SIG-M5 treated with dmso at 0.1 percent for 504 hours (cell line): ENCODE measurements around the gene NOD1.
A peak's percentile ranks its signal among the peaks of the same experiment; 100 is the strongest.
"Not testable (repeated sequence)": the region's sequence is repeated elsewhere in the genome, so short reads cannot be mapped to it uniquely, and the experiment has no call there.

Experiments
- DNase-seq: peaks from one replicate; lab custom pipeline; 2025; ENCODE audit not compliant: unreplicated experiment; lab: John Stamatoyannopoulos, UW

The NOD1 gene, protein sequence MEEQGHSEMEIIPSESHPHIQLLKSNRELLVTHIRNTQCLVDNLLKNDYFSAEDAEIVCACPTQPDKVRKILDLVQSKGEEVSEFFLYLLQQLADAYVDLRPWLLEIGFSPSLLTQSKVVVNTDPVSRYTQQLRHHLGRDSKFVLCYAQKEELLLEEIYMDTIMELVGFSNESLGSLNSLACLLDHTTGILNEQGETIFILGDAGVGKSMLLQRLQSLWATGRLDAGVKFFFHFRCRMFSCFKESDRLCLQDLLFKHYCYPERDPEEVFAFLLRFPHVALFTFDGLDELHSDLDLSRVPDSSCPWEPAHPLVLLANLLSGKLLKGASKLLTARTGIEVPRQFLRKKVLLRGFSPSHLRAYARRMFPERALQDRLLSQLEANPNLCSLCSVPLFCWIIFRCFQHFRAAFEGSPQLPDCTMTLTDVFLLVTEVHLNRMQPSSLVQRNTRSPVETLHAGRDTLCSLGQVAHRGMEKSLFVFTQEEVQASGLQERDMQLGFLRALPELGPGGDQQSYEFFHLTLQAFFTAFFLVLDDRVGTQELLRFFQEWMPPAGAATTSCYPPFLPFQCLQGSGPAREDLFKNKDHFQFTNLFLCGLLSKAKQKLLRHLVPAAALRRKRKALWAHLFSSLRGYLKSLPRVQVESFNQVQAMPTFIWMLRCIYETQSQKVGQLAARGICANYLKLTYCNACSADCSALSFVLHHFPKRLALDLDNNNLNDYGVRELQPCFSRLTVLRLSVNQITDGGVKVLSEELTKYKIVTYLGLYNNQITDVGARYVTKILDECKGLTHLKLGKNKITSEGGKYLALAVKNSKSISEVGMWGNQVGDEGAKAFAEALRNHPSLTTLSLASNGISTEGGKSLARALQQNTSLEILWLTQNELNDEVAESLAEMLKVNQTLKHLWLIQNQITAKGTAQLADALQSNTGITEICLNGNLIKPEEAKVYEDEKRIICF

DNA sequence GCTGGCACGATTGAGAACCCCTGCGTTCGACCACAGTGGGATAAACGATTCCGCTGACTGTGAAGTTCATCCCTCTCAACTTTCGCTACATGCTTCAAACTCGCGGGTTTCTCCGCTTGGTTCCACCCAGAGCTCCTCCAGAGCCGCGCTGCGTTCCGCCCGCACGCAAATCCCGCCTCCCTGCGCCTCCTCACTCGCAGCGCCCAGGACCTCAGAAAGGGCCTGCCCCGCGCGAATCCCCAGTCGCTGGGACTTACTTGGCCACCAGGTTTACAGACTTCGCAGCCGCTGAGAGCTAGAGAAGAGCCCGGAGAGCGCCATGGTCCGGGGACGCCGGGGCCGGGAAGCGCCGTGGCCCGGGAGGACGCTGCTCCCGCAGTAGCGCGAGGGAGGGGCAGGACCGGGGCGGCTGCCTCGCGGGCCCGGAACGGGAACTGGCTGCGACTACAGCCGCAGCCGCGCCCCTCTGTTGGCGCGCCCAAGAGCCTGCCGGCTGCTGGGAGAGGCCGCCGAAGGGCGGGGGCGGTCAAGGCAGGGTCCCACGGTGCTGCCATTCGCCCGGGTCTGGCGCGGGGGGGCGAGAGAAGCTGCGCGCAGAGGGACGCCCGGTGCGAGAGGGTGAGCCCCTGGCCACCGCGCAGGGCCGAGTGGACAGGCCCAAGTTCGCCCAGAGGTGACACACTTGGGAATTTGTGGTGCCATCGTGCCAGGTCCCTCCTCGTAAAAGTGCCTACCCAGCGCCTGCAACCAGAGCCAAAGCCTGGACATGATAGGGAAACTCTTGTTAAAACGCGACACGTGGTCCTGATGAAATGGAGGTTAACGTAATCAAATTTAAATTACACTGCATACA, at the start of gene NOD1:
Gene NOD1, minus strand, starts transcription at position 436 of the 853 bp plus-strand sequence. CDS start 21,863 bp downstream, outside the sequence.
- DNase-seq = peak; percentile 65

DNA sequence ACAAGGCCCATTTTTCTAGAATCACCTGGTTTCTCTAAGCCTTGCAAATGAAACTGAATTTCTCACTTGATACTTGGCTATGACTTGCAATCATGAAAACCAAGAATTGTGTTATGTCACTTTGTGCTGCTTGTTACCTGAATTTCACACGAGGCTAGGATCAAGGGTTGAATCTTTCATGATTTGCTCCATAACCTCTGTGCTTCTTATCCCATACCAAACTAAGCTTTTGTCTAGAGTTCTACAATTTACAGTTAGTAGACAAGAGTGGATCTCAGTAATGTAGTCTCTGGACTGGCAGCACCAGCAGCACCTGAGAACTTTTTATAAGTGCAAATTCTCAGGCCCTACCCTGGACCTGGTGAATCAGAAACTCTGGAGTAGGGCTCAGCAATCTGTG, 48.7 kb upstream of the NOD1 start:
- DNase-seq = not testable (repeated sequence)

DNA sequence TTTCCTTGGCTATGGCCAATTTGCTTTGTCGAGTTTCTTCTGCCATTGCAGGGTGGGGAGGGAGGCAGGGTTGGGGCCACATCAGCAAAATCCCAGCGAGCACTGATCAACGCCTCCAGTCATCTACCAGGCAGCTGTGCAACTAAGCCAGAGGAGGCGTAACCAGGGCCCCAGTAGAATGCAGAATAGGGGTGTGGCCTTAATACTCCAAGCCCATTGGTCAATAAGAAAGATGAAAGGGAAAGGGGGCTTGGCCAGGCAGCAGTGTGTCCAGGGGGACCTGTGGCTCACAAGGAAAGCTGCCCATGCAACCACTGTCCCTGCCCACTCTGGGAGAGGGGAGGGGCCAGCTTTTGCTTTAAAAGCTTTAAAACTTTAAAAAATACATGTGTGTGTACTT, 47.6 kb upstream of the NOD1 start:
- DNase-seq = no peak

DNA sequence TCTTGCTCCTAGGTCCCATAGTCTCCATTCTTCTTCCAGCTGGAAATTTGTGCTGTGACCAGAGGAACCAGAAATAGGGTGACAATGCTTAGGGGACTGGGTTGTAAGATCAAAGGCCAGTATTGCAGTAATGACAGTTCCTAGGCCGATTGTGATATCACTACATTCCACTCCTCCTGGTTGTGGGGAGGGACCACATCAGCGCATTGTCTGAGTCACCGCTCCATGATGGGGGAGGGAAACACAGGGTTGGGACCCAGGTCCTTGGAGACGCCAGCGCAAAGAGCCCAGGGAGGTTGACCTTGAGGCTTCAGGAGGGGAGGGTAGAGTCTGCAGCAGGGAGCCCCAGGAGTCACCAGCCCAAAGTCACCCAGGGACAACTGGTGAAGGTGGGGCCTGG, 46.8 kb upstream of the NOD1 start:
- no peak for DNase-seq

DNA sequence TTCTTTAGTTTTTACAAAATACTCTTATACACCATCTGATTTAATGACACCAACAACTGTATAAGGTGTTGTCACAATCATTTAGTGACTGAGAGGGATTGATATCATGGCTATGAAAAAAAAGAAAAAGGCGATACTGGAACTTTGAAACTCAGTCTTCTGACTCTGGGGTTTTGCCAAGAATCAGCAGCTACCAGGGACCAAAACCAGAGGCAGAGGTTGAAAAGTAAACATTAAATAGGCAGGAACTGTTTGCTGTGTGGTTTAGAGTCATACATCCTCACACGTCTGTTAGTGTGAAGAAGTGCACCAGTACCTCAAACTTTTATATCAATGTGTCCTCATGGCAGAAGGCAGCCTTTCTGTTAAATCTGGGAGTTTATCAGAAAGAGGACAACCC, 46.0 kb upstream of the NOD1 start:
- no peak for DNase-seq

DNA sequence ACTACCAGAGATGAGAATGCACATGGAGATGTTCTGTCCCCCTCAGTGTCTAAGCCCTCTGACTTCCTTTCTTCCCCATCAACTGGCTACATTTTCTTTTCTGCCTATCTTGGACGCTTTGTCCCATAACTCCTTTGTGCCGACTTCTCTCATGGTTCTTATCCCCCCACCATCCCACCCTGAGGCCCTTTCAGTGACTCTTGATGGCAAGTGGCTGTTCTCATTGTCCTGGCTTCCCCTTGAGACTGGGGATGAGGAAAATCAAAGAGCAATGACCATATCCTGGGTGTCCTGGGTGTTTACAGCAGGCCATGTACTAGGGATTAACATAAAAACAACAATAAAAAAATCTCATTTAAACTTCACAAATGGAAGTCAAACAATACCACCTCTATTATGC, 44.9 kb upstream of the NOD1 start:
- DNase-seq = no peak

DNA sequence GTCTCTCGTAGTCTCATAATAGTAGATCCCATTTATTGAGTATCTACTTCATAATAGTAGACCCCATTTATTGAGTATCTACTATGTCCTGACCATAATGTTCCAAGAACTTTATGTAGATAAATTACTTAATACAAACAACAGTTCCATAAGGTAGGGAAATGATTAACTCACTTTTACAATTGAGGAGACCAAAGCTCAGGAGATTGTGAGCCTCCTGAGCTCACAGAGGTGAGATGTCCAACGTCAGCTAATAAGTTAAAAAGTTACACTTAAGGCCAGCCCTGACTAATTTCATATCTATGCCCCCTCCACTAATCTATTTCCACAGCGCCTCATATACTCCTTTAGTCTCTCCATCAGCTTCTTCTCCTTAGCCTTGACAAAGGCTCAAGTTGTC, 43.6 kb upstream of the NOD1 start:
- DNase-seq = no peak

DNA sequence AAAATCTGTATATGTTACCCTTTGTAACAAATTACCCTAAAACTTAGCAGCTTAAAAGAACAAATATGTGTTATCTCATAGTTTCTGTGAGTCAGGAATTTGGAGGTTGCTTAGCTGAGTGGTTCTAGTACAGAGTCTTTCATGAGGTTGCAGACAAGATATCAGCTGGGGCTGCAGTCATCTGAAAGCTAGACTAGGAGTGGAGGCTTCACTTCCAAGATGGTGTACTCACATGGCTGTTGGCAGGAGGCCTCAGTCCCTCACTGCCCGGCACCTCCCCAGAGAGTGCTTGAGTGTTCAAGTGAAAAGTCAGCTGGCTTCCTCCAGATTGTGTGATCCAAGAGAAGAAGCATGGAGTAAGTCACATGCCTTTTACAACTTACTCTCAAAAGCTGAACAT, 42.9 kb upstream of the NOD1 start:
- no peak for DNase-seq

DNA sequence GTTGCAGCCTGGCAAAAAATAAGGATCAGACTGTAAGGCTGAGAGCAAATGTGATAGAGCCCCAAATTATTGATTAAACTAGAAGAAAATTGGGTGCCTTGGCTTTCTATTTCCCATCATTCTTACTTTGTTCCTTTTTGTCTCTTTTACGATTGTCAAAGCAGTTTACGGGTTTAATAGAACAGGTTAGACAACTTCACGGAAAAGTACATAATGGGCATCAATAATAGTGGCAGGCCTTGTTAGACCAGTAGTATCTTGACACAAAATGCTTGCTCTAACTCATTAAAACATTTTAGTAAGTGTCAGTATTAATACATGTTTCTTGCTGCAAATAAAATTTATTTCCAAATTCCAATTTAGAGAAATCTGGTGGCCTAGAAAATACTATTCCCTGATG, 40.5 kb upstream of the NOD1 start:
- DNase-seq = peak; percentile 23

DNA sequence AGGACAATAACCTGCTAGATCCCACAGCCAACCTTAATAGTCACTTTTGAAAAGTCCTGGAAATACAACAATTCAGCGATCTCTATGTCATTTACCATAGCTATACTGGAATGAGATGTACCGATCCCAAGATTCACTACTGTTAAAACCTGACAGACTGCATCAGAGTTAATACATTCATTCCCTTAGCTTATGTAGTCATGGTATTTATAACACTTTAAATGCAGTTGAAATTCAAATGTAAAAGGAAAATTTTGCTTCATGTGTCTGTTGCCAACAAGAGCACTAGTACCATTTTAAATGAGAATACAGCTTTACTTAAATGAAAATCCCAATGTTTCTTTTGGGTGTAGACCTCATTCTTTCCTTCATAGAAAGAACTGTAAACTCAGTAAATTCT, 37.2 kb upstream of the NOD1 start:
- no peak for DNase-seq

DNA sequence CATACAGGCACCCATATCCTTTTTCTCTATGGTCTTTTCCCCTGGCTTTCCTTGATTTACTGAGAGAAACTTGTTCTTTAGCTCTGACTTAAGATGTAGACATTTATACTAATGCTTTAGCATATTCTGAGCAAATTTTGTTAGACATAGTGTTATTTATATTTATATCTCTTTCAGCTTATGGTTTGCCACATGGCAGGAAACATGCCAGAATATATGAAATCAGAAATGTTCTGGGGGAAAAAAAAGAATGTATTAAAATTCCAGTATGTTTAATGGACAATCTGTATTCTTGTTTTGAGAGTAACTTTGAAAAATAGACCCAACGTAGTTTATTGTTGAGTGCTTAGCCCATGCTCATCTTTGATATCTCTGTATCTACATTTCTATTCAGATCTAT, 36.2 kb upstream of the NOD1 start:
- no peak for DNase-seq

DNA sequence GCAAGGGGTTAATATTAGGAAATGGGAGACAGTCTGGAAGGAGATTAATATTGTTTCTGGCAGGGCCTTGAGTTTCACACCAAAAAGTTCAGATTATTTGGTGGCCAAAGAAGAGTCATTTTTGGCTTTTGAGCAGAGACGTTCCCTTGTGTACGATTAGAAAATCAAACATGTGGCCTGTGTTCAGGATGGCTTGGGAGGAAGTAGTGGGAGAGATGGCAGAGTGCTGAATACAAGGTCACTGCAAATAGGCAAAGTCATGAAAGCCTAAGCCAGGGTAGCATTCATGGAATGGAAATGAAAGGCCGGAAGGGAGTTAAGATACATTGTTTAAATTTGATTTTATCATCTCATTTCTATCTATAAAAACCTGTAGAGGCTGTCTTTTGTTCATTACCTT, 35.6 kb upstream of the NOD1 start:
- DNase-seq = no peak

DNA sequence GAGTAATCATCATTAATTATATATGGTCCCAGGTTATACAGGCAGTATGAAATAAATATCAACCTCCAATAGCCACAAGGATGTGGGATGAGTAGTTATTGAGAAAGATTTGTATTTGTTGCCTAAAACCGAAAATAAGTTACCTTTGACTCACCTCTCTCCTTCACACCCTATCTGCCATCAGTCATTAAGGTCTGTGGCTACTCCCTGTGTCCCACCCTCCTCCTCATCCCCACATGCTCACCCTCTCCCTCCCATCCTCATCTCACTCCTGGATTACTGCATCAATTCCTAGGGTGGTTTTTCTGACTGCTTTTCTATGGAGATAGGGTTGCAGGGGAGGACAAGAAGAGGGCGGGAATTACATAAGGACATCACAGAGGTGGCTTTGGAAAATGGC, 35.2 kb upstream of the NOD1 start:
- DNase-seq = no peak

DNA sequence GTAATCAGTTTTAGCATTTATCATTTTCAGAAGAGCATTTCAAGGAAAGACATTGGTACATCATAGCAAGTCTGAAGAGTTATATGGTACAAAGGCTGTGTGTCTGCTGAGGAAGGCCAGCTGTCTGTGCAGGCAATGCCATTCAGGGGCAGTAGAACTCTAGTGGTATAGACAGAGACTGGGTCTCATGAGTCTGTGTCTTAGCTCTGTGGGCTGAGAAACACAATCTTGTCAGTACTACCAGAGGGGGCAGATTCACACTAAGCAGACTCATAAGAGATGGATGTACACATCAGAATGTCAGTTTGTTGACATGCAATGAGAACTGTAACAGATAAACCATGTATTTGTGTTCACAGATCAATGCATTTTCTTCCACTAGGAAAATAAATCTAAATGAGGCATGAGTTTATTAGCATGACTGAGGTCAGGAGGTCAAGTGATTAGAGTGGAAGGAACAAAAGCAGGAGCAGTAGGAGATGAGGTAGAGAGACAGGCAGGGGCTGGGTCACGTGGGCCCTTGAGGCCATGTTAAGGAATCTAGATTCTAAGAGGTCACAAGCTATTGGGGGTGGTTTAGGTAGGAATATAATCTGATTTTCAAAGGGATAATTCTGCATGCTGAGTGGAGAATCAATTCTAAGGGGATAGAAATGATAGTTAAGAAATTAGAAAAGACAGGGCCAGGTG, 33.5 kb upstream of the NOD1 start:
- DNase-seq = no peak

DNA sequence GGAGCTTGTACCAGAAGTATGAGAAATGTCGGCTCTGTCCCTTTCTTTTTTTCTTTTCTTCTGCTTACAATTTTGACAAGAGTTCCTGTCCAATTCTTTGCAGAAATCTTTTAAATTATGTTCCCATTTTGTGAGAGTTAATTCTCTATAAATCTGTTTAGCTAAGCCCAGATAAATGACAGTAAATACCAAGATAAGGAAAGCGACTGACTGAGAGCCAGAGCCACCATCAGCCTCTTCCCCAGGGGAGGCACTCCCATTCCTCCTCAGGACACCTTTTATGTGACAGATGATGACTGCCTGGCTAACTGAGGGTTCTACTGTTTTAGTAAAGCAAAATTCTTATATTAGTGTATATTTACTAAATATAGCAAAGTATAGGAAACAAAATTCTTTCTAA, 32.9 kb upstream of the NOD1 start:
- DNase-seq = no peak

DNA sequence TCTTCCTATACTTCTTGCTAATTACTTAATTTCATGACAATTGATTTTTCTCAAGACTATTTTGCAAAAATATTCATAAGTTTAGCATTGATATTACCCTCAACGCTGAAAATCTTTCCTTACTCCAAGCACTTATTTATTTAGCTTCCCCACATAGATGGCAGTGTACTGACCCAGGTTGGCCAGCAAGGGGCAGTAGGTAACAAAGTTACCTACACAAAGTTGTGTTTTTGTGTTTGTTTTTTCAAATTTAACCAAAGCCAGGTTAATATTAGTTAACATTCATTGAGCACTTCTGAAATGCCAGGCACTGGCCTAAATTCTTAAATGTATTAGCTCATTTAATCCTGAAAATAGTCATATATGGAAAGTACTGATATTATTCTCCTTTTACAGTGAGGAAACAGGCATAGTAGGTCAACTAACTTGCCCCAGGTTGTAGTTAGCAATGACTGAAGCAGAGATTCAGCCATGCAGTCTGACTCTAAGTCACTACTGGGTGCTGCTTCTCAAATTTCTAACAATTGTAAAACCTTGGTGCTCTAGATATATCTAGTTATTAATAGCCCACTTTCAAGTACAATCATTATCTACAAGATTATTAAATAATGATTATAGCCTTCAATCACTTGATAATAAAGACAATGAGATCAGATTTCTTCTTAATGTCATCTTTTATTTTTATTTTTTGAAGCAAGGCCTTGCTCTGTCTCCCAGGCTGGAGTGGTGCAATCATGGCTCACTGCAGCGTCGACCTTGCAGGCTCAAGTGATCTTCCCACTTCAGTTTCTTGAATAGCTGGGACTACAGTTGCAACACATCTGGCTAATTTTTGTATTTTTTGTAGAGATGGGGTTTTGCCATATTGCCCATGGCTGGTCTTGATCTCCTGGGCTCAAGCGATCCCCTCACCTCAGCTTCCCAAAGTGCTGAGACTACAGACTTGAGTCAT, 31.8 kb upstream of the NOD1 start:
- DNase-seq = peak; percentile 28

DNA sequence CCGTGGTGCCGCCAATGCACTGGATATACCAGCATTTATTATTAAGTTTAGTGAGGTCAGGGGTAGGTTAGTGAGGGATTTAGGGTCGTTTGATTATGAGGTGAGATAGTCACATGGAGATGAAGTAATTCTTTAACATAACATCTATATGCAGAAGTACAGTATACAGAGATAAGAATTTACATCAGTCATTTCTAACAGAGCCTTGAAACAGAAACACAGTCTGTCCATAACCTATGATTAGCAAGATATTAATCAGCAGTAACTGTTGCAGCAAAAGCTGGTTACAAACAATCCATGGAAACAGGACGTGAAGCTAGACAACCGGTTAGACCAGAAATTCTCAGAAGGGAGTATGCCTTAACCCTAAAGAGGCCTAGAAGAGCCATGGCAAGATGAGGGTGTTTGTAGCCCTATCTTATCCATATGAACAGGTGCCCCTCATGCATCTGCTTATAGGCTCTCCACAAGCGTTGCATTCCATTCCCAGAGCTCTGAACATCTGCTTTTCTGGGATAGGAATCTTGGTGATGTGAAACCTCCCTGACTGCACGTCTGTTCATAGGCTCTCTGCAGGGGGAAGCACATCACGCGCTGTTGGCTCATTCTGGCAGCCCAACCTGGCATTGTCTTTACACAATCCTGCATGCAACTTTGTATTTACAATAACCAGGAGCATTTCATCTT, 30.7 kb upstream of the NOD1 start:
- DNase-seq = not testable (repeated sequence)

DNA sequence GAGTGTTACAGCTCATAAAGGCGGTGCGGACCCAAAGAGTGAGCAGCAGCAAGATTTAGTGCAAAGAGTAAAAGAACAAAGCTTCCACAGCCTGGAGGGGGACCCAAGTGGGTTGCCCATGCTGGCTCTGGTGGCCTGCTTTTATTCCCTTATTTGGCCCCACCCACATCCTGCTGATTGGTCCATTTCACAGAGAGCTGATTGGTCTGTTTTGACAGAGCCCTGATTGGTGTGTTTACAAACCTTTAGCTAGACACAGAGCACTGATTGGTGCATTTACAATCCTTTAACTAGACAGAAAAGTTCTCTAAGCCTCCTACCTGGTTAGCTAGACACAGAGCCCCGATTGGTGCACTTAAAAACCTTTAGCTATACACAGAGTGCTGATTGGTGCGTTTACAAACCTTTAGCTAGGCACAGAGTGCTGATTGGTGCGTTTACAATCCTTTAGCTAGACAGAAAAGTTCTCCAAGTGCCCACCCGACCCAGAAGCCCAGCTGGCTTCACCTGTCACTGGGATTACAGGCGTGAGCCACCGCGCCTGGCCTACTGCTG, 28.8 kb upstream of the NOD1 start:
- DNase-seq = not testable (repeated sequence)
